ENCODE data around the gene DEPDC1B.
"Not testable (repeated sequence)": the region's sequence is repeated elsewhere in the genome, so short reads cannot be mapped to it uniquely, and the experiment has no call there.

DEPDC1B gene

DNA sequence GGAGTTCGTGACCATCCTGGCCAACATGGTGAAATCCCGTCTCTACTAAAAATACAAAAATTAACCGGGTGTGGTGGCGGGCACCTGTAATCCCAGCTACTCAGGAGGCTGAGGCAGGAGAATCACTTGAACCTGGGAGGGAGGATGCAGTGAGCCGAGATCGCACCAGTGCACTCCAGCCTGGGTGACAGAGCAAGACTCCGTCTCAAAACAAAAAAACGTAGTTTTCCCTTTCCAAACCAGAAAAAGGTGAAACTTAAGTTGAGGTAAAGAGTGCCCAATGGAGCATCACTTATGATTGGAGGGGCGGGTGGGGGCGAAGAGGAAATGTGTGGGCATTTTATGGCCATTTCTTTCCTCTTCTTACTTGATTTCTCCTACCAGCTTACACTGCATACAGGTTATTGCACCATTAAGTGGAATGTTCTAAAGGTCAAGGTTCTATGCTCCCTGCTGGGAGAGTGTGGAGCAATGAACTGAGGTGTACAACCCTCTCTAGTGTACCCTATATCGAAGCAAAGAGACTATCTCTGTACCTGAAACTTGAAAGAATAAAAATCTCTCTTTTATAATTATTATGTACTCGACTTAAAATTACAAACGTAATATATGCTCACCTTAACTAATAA lies 136.2 kb downstream of the DEPDC1B start:
- no peak for TF ChIP-seq EZH2phosphoT487 (IDR thresholded peaks at IDR 0.05; ENCODE audit: borderline replicate concordance)
- TF ChIP-seq, protein P1, sequence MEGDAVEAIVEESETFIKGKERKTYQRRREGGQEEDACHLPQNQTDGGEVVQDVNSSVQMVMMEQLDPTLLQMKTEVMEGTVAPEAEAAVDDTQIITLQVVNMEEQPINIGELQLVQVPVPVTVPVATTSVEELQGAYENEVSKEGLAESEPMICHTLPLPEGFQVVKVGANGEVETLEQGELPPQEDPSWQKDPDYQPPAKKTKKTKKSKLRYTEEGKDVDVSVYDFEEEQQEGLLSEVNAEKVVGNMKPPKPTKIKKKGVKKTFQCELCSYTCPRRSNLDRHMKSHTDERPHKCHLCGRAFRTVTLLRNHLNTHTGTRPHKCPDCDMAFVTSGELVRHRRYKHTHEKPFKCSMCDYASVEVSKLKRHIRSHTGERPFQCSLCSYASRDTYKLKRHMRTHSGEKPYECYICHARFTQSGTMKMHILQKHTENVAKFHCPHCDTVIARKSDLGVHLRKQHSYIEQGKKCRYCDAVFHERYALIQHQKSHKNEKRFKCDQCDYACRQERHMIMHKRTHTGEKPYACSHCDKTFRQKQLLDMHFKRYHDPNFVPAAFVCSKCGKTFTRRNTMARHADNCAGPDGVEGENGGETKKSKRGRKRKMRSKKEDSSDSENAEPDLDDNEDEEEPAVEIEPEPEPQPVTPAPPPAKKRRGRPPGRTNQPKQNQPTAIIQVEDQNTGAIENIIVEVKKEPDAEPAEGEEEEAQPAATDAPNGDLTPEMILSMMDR (conservative IDR thresholded peaks at IDR 0.05; ENCODE audit: low read length) = no peak
- H3K27me3 ChIP-seq (ENCODE audit: insufficient read depth, low read length, poor library complexity, severe bottlenecking) = no peaks in the 10 kb centered on the region
- H3K4me2 ChIP-seq (ENCODE audit: low read depth, low read length, poor library complexity, severe bottlenecking) = no peak overlapping the region
- peaks cover 11% of the 10 kb centered on the region; the same call in 1 of the 2 replicates for H3K9me3 ChIP-seq (ENCODE audit: insufficient read depth, low read depth, low read length)
- H3K9ac ChIP-seq (ENCODE audit: low read depth, low read length, poor library complexity, severe bottlenecking) = no peak overlapping the region
- H3K4me3 ChIP-seq (ENCODE audit: low read length, poor library complexity, severe bottlenecking) = no peak overlapping the region
- H3K4me1 ChIP-seq (ENCODE audit: insufficient read depth, low read length, poor library complexity, severe bottlenecking) = no peaks in the 10 kb centered on the region
- no peaks in the 10 kb centered on the region for H3K36me3 ChIP-seq (ENCODE audit: insufficient read depth, low read length)
- no peaks in the 10 kb centered on the region for H4K20me1 ChIP-seq (ENCODE audit: insufficient read depth, low read length, poor library complexity, severe bottlenecking)
- no peaks in the 10 kb centered on the region for H3F3A ChIP-seq (ENCODE audit: low read depth)
- H2AFZ ChIP-seq (ENCODE audit: low read length) = no peak overlapping the region
- H3K79me2 ChIP-seq (ENCODE audit: insufficient read depth, low read length) = no peaks in the 10 kb centered on the region
- no peaks in the 10 kb centered on the region for H3K9me2 ChIP-seq (replicated peaks; ENCODE audit: low read depth, low read length)

DNA sequence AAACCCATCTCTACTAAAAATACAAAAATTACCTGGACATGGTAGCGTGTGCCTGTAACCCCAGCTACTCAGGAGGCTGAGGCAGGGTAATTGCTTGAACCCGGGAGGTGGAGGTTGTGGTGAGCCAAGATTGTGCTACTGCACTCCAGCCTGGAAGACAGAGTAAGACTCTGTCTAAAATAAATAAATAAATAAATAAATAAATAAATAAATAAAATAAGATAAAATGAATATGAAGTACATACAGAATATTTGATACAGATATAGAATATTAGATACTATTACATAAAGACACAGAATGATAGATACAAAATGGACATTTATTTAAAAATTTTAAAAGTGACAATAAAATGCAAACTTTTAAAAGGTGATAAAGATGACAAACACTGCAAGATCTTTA lies 146.7 kb downstream of the DEPDC1B start:
- not testable (repeated sequence) for H3K9ac ChIP-seq (ENCODE audit: low read depth, low read length, poor library complexity, severe bottlenecking); H3K9me2 ChIP-seq (replicated peaks; ENCODE audit: low read depth, low read length); H3K9me3 ChIP-seq (ENCODE audit: insufficient read depth, low read depth, low read length); H3K79me2 ChIP-seq (ENCODE audit: insufficient read depth, low read length); H3K4me2 ChIP-seq (ENCODE audit: low read depth, low read length, poor library complexity, severe bottlenecking); H3K4me3 ChIP-seq (ENCODE audit: low read length, poor library complexity, severe bottlenecking); H3K27me3 ChIP-seq (ENCODE audit: insufficient read depth, low read length, poor library complexity, severe bottlenecking); H3K4me1 ChIP-seq (ENCODE audit: insufficient read depth, low read length, poor library complexity, severe bottlenecking); H2AFZ ChIP-seq (ENCODE audit: low read length); H3F3A ChIP-seq (ENCODE audit: low read depth); H4K20me1 ChIP-seq (ENCODE audit: insufficient read depth, low read length, poor library complexity, severe bottlenecking); H3K36me3 ChIP-seq (ENCODE audit: insufficient read depth, low read length)

DNA sequence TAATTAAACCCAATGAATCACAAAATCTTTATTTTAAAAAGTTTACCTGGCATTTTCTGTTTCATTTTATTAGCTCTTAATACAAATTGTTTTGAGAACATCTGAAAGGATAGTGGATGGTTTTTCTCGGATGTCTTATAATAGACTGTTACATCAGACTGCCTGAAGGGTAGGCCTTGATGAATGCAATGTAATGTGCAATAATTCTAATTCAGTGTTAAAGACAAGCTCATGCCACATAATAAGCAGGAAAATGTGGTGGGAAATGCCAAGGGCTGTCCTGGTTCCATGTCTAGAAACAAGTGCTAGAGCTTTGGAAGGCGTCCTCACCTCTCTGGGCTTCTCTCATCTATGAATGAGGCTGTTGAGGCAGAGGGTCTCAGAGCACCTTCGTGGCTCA lies 148.1 kb downstream of the DEPDC1B start:
- H3K27me3 ChIP-seq (ENCODE audit: insufficient read depth, low read length, poor library complexity, severe bottlenecking) = no peaks in the 10 kb centered on the region
- no peaks in the 10 kb centered on the region; the same call in 1 of the 2 replicates for H3K9me3 ChIP-seq (ENCODE audit: insufficient read depth, low read depth, low read length)
- H3F3A ChIP-seq (ENCODE audit: low read depth) = no peaks in the 10 kb centered on the region
- no peaks in the 10 kb centered on the region for H3K36me3 ChIP-seq (ENCODE audit: insufficient read depth, low read length)
- H4K20me1 ChIP-seq (ENCODE audit: insufficient read depth, low read length, poor library complexity, severe bottlenecking) = no peaks in the 10 kb centered on the region
- no peak overlapping the region for H3K4me3 ChIP-seq (ENCODE audit: low read length, poor library complexity, severe bottlenecking)
- no peak overlapping the region for H2AFZ ChIP-seq (ENCODE audit: low read length)
- no peaks in the 10 kb centered on the region for H3K4me1 ChIP-seq (ENCODE audit: insufficient read depth, low read length, poor library complexity, severe bottlenecking)
- H3K9ac ChIP-seq (ENCODE audit: low read depth, low read length, poor library complexity, severe bottlenecking) = no peak overlapping the region
- TF ChIP-seq, protein P1 (conservative IDR thresholded peaks at IDR 0.05; ENCODE audit: low read length) = no peak
- no peak for TF ChIP-seq EZH2phosphoT487 (IDR thresholded peaks at IDR 0.05; ENCODE audit: borderline replicate concordance)
- H3K4me2 ChIP-seq (ENCODE audit: low read depth, low read length, poor library complexity, severe bottlenecking) = no peak overlapping the region
- H3K79me2 ChIP-seq (ENCODE audit: insufficient read depth, low read length) = no peaks in the 10 kb centered on the region
- H3K9me2 ChIP-seq (replicated peaks; ENCODE audit: low read depth, low read length) = no peaks in the 10 kb centered on the region

DNA sequence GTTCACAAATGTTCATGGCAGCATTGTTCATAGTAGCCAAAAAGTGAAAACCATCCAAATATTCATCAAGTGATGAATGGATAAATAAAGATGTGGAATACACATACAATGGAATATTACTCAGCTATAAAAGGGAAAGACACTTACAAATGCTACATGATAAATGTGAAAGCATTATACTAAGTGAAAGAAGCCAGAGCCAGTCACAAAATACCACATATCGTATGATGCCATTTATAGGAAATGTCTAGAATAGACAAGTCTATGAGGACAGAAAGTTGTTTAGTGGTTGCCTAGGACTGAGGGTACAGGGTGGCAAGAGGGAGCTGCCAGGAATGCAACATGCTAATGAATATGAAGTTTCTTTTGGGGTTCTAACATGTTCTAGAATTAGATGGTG lies 148.7 kb downstream of the DEPDC1B start:
- H2AFZ ChIP-seq (ENCODE audit: low read length) = no peak overlapping the region
- H3F3A ChIP-seq (ENCODE audit: low read depth) = no peaks in the 10 kb centered on the region
- H3K9me3 ChIP-seq (ENCODE audit: insufficient read depth, low read depth, low read length) = no peaks in the 10 kb centered on the region; the same call in 1 of the 2 replicates
- TF ChIP-seq, protein P1 (conservative IDR thresholded peaks at IDR 0.05; ENCODE audit: low read length) = no peak
- TF ChIP-seq EZH2phosphoT487 (IDR thresholded peaks at IDR 0.05; ENCODE audit: borderline replicate concordance) = no peak
- no peak overlapping the region for H3K4me3 ChIP-seq (ENCODE audit: low read length, poor library complexity, severe bottlenecking)
- no peak overlapping the region for H3K9ac ChIP-seq (ENCODE audit: low read depth, low read length, poor library complexity, severe bottlenecking)
- H3K36me3 ChIP-seq (ENCODE audit: insufficient read depth, low read length) = no peaks in the 10 kb centered on the region
- no peaks in the 10 kb centered on the region for H3K27me3 ChIP-seq (ENCODE audit: insufficient read depth, low read length, poor library complexity, severe bottlenecking)
- H3K4me2 ChIP-seq (ENCODE audit: low read depth, low read length, poor library complexity, severe bottlenecking) = no peak overlapping the region
- no peaks in the 10 kb centered on the region for H4K20me1 ChIP-seq (ENCODE audit: insufficient read depth, low read length, poor library complexity, severe bottlenecking)
- H3K4me1 ChIP-seq (ENCODE audit: insufficient read depth, low read length, poor library complexity, severe bottlenecking) = no peaks in the 10 kb centered on the region
- no peaks in the 10 kb centered on the region for H3K79me2 ChIP-seq (ENCODE audit: insufficient read depth, low read length)
- no peaks in the 10 kb centered on the region for H3K9me2 ChIP-seq (replicated peaks; ENCODE audit: low read depth, low read length)

Data from Loucy (cell line).